HuH-7.5 (cell line): ENCODE data around the gene ECE1.
"Not testable (repeated sequence)": the region's sequence is repeated elsewhere in the genome, so short reads cannot be mapped to it uniquely, and the experiment has no call there.

Source experiments
- DNase-seq: peaks from one replicate; pipeline ENCODE4 v3.0.0; 2011; ENCODE audit warnings: low spot score

Gene ECE1

GRCh38 chr1:21176586-21177555 lies 113.4 kb downstream of the ECE1 start, which contains the start of gene EIF4G3:
EIF4G3 (minus strand) TSS chr1:21176897; CDS start chr1:21002742, 174,155 bp downstream.
- DNase-seq = peak; percentile 91

- DNase-seq = peak; percentile 45
Measured at GRCh38 chr1:21175670-21176581, 114.3 kb downstream of the ECE1 start.

- DNase-seq = no peak
Measured at GRCh38 chr1:21175324-21175669, 115.0 kb downstream of the ECE1 start.

- DNase-seq = no peak
Measured at GRCh38 chr1:21174654-21175323, 115.5 kb downstream of the ECE1 start.

DNA sequence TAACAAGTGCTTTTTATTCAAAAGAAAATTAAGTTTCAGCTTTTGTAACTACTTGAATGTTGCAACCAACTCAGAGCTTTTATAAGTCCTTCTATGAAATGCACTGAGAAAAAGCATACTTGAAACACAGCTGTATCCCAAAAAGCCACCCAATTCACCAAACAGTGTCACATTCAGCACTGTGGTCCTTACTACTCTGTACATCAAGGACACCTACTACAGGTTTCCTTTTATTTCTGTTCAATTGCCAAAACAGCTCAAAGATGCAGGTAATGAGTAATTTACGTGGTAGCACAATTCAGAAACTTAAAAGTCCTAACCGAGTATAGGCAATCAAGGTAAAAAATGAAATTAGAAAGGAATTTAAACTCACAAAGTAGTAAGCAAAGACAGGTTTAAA lies 116.0 kb downstream of the ECE1 start:
- DNase-seq = no peak

GRCh38 chr1:21173096-21173495 lies 117.2 kb downstream of the ECE1 start:
- DNase-seq = not testable (repeated sequence)

DNA sequence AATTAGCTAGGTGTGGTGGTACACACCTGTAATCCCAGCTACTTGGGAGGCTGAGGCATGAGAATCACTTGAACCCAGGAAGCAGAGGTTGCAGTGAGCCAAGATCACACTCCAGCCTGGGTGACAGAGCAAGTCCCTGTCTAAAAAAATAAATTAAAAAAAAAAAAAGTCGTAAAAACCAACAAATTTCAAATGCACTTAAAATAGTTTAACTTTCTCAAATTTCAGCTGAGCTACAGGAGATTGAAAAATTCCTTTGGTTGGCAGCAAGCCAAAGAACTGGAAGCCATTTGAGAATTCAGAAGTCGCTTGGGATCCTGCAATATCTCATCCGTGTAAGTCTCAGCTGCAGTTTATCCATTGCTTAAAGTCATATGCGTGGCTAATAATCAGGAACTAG lies 119.4 kb downstream of the ECE1 start:
- DNase-seq = not testable (repeated sequence)

DNA sequence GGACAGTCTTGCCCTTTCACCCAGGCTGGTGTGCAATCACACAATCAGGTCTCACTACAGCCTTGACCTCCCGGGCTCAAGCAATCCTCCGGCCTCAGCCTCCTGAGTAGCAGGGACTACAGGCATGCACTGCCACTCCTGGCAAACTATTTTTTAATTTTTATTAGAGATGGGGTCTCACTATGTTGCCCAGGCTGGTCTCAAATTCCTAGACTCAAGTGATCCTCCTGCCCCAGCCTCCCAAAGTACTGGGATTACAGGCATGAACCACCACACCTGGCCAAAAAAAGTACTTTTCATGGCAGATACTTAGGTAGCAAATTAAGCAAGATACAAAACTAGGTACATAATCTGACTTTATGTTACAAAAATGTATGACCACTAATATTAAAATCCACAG lies 121.8 kb downstream of the ECE1 start:
- DNase-seq = no peak
